ENCODE data around the gene AQP6. TPM values are rescaled to one million over a fixed set of nuclear protein-coding genes. Genes with fewer than 3 reads are reported as not detected.
A peak's percentile ranks its signal among the peaks of the same experiment; 100 is the strongest.
"Not testable (repeated sequence)": the region's sequence is repeated elsewhere in the genome, so short reads cannot be mapped to it uniquely, and the experiment has no call there.

Gene AQP6
- total and polyA plus RNA-seq, 8 donors, result 0.06 to 0.31 (median 0.14) TPM; not detected in 4

GRCh38 chr12:49983892-49984291 is 11.1 kb downstream of the AQP6 start:
- no peak for DNase-seq
- no peaks in the 10 kb centered on the region for H3K36me3 ChIP-seq
- intact Hi-C loops (cut with DNase I), result no loop called here
- 14 to 16% methylated on average over 8 of the region's 8 CpGs for WGBS, 2 donors
- peak in 3 of 4 donors; percentile 41 to 64 (median 63) for ATAC-seq
- H3K4me1 ChIP-seq, result peaks cover 0 to 3% (median 0%) of the 10 kb centered on the region in 3 donors
- no peaks in the 10 kb centered on the region for H3K9me3 ChIP-seq
- FAIRE-seq, result no peak
- TF ChIP-seq CTCF (IDR thresholded peaks at IDR 0.05), result no peak
- no peaks in the 10 kb centered on the region for H3K27me3 ChIP-seq
- H3K4me3 ChIP-seq, result no peak overlapping the region
- H3K27ac ChIP-seq, result peak overlapping the region in 1 of 4 donors; percentile 4

GRCh38 chr12:49984476-49985359 is 12.0 kb downstream of the AQP6 start:
- Histone ChIP-seq H3K27ac (peak overlapping the region in 1 of 4 donors; percentile 4), H3K9me3 (no peaks in the 10 kb centered on the region), H3K27me3 (no peaks in the 10 kb centered on the region), H3K36me3 (no peaks in the 10 kb centered on the region), H3K4me1 (peaks cover 0 to 3% (median 0%) of the 10 kb centered on the region in 3 donors), H3K4me3 (no peak overlapping the region)
- WGBS, 2 donors, result 86 to 89% methylated on average over 8 to 9 of the region's 9 CpGs
- DNase-seq (no peak), ATAC-seq (no peak), FAIRE-seq (no peak)
- TF ChIP-seq CTCF (IDR thresholded peaks at IDR 0.05), result no peak
- intact Hi-C loops (cut with DNase I), result no loop called here

- Histone ChIP-seq H3K27me3 (no peaks in the 10 kb centered on the region), H3K27ac (no peak overlapping the region), H3K4me3 (no peak overlapping the region), H3K9me3 (no peaks in the 10 kb centered on the region), H3K36me3 (no peaks in the 10 kb centered on the region), H3K4me1 (peaks cover 0 to 3% (median 0%) of the 10 kb centered on the region in 3 donors)
- 89 to 90% methylated on average over 5 of the region's 5 CpGs for WGBS, 2 donors
- TF ChIP-seq CTCF (IDR thresholded peaks at IDR 0.05), result no peak
- ATAC-seq (peak in 1 of 4 donors; percentile 14), FAIRE-seq (no peak), DNase-seq (no peak)
- intact Hi-C loops (cut with DNase I), result no loop called here
Observed at GRCh38 chr12:49985981-49986380, 13.2 kb downstream of the AQP6 start.

- not testable (repeated sequence) for ATAC-seq, H3K36me3 ChIP-seq, FAIRE-seq
Observed at GRCh38 chr12:49986476-49986875, 13.7 kb downstream of the AQP6 start.

GRCh38 chr12:49987625-49988303 is 15.0 kb downstream of the AQP6 start:
- no peak for TF ChIP-seq CTCF (IDR thresholded peaks at IDR 0.05)

More at GRCh38 chr12:49986476-49986875, 13.7 kb downstream of the AQP6 start:
- H3K9me3 ChIP-seq; H3K4me1 ChIP-seq; H3K27ac ChIP-seq; DNase-seq; H3K27me3 ChIP-seq; intact Hi-C loops (cut with DNase I); H3K4me3 ChIP-seq: not testable (repeated sequence)
- WGBS, 2 donors, result 85 to 86% methylated on average over 3 of the region's 3 CpGs

GRCh38 chr12:49989400-49989799 is 16.7 kb downstream of the AQP6 start:
- FAIRE-seq; H3K27me3 ChIP-seq; intact Hi-C loops (cut with DNase I); H3K4me3 ChIP-seq; H3K9me3 ChIP-seq; ATAC-seq; DNase-seq; H3K4me1 ChIP-seq; H3K27ac ChIP-seq; H3K36me3 ChIP-seq: not testable (repeated sequence)
- 88 to 94% methylated on average over 2 of the region's 2 CpGs for WGBS, 2 donors

More at GRCh38 chr12:49987625-49988303, 15.0 kb downstream of the AQP6 start:
- no peak for DNase-seq
- no peaks in the 10 kb centered on the region for H3K27me3 ChIP-seq
- no peak for FAIRE-seq
- 59 to 63% methylated on average over 4 of the region's 4 CpGs for WGBS, 2 donors
- no peaks in the 10 kb centered on the region for H3K36me3 ChIP-seq
- peak in 3 of 4 donors; percentile 48 to 71 (median 49) for ATAC-seq
- intact Hi-C loops (cut with DNase I), result no loop called here
- no peaks in the 10 kb centered on the region for H3K9me3 ChIP-seq
- H3K27ac ChIP-seq, result peak overlapping the region in 1 of 4 donors; percentile 2
- no peak overlapping the region for H3K4me3 ChIP-seq
- peaks cover 0 to 3% (median 0%) of the 10 kb centered on the region in 3 donors for H3K4me1 ChIP-seq
